ENCODE results near the gene BCAP29.
"Not testable (repeated sequence)": the region's sequence is repeated elsewhere in the genome, so short reads cannot be mapped to it uniquely, and the experiment has no call there.

BCAP29 gene, protein sequence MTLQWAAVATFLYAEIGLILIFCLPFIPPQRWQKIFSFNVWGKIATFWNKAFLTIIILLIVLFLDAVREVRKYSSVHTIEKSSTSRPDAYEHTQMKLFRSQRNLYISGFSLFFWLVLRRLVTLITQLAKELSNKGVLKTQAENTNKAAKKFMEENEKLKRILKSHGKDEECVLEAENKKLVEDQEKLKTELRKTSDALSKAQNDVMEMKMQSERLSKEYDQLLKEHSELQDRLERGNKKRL

DNA sequence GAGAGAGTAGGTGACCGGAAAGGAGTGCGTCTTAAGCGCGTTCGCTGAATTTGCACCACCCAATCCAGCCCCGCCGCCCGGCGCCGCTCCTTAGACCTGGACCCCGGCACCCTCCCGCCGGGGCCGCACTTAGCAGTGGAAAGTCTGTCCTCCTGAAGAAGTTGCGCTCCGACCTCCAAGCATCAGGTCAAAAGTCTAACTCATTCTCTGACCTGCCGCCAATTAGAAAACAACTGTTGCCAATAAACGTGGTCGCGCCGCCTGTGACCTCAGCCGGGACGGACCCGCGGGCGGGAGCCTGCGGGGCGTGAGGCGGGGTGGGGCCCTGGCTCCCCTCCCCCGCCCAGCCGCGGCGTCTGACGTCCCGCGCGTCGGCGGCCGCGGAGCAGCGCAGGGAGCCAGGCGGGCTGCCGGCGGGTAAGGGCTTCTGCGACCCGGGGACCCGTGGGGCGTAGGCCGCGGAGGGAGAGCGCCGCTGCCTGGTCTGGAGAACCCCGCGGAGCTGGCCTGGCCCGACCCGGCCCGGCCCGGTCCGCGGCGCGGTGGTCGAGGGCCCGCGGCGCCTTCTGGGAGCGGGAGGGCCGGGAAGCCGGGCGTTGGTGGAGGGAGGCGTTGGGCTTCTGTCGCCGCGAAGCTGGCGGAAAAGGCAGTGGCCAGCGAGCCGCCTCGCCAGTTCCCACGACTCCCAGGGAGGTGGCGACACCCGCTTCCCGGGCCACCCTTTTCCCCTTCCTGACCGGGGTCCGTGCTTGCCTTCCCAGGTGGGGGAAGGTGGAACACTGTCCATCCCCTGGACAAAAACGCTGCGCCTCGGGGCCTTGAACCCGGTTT lies at the start of gene BCAP29:
BCAP29 (plus strand) TSS at position 362 of the 831 bp plus-strand sequence. CDS start 527 bp downstream, outside the sequence.
- peak; percentile 71 for DNase-seq

DNA sequence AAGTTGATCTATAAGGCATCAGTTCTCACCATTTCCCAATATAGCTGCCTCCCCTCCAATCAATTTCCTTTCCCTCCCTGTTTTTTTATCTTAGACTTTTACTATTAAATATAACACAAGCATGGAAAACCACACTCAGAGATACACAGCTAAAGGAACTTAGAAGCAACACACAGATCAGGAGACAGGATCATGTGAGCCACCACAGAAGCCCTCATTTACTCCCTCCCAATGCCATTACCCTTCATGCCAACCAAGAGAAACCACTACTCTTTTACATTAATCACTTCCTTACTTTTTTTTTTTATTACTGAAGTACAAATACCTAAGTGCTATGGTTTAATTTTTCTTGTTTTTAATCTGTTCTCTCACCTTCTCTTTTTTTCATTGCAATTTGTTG lies 49.3 kb upstream of the BCAP29 start:
- DNase-seq: no peak

DNA sequence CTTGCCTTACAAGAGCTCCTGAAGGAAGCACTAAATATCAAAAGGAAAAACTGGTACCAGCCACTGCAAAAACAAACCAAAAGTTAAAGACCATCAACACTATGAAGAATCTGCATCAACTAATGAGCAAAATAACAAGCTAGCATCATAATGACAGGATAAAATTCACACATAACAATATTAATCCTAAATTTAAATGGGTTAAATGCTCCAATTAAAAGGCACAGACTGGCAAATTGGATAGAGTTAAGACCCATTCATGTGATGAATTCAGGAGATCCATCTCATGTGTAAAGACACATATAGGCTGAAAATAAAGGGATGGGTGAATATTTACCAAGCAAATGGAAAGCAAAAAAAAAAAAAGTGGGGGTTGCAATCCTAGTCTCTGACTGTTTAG lies 45.9 kb upstream of the BCAP29 start:
- DNase-seq: no peak

- not testable (repeated sequence) for DNase-seq
These were observed 42.8 kb upstream of the BCAP29 start for GRCh38 chr7:107537228-107537627.

DNA sequence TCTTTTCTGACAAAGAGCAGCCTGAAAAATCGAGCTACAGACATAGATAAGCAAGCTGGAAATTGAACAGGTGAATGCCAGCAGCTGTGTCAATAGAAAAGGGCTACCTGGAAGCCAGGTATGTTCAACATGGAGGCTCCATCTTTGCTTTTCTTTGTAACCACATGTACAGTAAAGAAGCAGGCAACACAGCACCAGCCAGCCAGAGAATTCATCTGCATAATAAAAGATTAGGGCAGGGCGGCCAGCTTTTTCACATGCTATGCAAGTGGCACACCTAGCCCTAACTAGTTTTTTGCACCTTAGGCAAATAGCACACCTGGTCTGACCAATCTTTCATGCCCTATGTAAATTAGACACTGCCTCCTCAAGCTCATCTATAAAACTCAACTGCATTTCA lies 42.0 kb upstream of the BCAP29 start:
- DNase-seq: no peak

- DNase-seq: no peak
These were observed 36.6 kb upstream of the BCAP29 start for GRCh38 chr7:107543338-107543993.

- no peak for DNase-seq
These were observed 35.0 kb upstream of the BCAP29 start for GRCh38 chr7:107544848-107545591.

DNA sequence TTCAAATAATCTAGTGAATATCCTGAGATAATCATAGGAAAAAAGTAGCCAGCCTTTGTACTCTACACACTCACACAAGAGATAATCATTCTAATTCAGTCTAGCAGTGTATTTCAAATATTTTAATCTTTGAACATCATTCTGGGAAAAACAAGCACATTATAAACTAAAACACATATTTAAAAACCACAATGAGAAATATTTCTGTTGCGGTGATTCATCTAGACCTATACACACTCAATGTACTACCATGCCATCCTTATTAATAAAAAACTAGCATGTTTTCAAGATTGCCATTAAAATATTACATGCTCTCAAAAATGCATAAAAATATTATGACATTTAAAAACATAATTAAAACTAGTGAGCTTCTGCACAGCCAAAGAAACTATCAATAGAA lies 28.1 kb upstream of the BCAP29 start:
- DNase-seq: no peak

GRCh38 chr7:107555893-107556292 lies 24.2 kb upstream of the BCAP29 start:
- DNase-seq: no peak

GRCh38 chr7:107559864-107560263 lies 20.2 kb upstream of the BCAP29 start:
- no peak for DNase-seq

DNA sequence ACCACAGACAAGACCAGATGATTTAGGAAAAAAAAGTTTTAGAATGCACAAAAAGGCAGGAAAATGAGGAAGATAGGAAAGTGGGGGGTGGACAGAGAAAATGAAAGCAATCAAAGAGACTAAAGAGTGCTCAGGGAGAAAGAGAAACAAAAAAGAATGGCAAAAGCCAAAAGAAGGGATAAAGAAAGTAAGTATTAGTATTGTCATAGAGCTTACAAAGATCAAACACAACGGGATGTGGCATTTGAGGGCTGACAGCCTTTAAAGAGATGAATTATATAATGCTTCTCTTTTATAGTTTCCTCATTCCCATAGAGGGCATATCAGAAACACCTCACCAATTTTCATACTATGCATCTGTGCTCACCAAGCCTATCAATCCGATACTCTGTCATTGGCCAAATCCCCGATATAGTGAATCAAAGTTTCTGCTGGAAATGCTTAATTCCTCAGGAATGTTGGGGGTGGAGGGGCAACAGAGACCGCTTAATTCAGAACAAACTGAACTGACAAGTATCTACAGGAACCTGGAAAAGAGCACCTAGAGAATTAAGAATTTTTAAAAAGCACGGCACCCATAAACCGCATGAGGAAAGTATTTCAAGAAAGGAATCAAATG lies 19.0 kb upstream of the BCAP29 start:
- DNase-seq: peak; percentile 35

DNA sequence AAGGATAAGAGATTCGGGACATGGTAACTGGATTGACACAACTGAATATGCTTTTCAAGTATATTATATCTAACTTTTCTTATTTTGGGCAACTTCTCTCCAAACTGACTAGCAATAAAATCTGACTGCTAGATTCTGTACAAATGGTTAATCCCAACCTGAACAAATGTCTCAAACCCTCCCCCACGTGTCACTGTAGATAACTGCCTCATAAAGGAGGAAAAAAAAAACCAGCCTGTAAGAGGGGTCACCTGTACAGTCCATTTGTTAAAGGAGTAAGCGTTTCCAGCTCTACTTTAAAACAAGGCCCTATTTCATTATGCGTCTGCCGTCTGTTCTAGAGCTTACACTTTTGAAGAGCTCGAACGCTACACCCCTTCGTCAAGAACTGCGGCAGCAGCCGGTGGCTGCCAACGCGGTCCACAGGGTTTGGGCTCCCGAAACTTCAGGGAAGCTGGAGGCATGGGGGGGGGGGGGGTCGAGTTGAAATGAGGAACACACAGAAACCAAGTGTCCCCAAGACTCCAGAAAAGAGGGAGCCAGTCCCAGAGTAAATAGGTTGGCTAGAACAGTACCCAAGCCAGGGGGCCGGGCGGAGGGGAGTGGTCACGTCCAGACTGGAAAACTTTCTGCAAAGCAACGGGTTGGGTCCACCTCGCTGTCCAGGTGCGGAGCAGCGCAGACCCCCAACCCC lies 16.8 kb upstream of the BCAP29 start:
- DNase-seq: no peak

DNA sequence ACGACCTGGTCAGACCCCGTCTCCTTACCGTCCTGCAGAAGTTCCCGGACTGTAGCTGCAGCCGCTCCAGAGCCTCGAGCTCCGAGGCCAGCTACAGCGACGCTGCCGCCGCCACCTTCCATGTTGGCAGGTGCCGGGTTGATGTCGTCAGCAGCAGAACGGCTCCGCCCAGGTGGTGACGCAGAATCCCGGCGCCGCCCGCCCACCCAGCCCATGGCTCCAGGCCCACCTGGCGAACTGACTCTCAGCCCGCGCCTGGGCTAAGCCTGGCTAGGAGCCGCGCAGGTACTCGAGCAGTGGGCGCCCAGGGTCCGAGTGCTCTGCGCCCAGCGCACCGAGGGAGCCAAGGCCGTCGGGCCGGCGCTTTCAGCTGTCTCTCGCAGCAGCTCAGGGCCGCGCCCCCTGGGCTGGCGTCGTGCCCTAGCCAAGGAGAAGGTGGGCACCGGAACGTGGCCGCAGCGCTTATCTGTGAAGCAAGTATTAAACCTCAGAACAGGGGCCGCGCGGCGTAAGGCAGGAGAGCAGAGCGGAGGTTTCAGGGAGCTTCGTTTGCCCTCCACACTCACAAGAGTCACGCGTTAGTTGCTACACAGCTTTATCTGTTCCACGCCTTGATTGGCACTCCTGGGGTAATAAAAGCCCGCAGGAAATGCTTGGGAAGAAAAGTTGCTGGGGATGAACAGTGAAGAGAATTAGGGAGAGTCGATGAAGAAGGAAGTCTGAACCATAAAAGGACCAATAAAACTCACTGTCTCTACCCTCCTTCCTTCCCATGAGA lies 16.1 kb upstream of the BCAP29 start, which contains the start of the genes COG5 and DUS4L:
COG5 (minus strand) TSS at position 146 of the 778 bp plus-strand sequence; CDS start at position 122, 24 bp downstream.
DUS4L (plus strand) TSS at position 197 of the 778 bp plus-strand sequence. CDS start 3,100 bp downstream, outside the sequence.
- DNase-seq: peak; percentile 88

GRCh38 chr7:107564553-107565298 lies 15.3 kb upstream of the BCAP29 start:
- no peak for DNase-seq

- no peak for DNase-seq
These were observed 9.7 kb upstream of the BCAP29 start for GRCh38 chr7:107570298-107570697.

GRCh38 chr7:107573537-107573936 lies 6.5 kb upstream of the BCAP29 start:
- DNase-seq: no peak

GRCh38 chr7:107579554-107579884 lies 527 bp upstream of the BCAP29 start:
- DNase-seq: no peak

DNA sequence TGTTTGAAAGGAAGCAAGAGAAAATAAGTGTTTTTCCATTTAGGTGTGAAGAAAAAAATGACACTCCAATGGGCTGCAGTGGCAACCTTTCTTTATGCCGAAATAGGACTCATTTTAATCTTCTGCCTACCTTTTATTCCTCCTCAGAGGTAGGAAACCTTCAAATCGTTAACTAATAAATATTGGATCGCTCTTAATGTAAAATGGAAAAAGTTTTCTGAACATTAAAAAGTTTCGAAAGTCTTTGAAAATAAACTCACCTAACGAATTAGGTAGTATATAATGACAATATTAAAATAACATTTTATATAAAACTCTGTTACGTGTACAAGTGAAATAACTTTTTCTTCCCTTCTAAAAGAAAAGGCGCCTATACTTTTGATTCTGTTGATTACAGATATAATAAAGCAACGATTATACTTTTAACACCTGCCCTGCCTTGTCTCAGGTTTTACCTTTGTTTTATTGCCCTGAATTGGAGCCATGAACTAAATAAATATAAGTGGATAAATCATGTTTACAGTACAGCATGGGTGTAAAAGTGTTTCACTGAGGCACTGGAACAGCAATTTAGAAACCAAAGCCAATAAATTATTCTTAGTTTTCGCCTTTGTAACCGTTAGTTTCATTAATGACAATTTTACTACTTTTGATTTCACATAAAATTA lies 804 bp downstream of the BCAP29 start:
- DNase-seq: no peak

- DNase-seq: no peak
These were observed 1.5 kb downstream of the BCAP29 start for GRCh38 chr7:107581387-107582013.

All from CD4-positive, alpha-beta T cell treated with Interleukin-6 for 4 hours (primary cell).